NCI-H82 treated with DMSO at 0.1 percent for 48 hours (cell line): ENCODE results near the gene TMEM87B.

Source experiments
- DNase-seq: peaks from one replicate; lab custom pipeline; 2025; ENCODE audit not compliant: unreplicated experiment; lab: John Stamatoyannopoulos, UW

Gene TMEM87B

DNA sequence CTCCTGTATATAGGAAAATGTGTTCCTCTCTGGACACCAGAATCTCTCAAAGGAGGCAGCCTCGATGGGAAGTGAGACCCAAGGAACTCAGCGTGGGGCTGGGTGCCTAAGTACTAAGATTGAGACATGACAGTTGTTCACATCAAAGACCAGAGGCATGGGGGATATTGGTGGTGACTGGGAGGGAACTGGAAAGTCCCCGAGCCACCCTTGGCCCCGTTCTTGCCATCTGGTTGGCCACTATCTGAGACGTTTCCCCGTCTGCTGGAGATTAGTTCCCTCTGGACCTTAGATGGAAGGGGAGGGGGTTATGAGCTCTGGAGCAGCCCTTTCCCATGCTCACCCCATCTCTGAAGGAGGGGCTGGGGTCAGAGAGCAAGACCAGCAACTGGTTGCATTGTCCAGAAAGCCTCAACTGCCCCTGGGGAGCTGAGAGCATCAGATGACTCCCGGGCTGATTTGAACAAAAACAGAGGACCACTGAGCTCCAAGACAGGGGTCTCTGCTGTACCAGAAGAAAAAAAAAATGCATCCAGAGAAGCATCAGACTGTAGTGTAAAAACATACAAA is 94.9 kb downstream of the TMEM87B start:
- no peak for DNase-seq

DNA sequence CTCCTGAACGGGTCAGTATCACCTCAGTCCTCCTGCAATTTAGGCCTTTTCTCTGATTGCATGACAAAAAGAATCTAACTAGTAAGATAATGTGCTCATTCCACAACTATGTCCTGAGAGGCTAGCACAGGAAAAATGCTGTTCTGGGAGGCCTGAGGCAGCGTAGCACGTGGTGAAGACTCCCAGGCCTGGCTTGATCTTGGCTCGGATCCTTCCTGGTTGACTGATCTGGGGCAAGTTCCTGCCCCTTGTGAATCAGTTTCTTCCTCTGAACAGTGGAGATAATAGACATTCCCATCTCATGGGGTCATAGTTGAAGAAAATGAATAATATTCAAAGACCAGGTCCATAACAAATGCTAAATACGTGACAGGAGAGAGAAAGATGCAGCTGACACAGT is 95.4 kb downstream of the TMEM87B start:
- no peak for DNase-seq

DNA sequence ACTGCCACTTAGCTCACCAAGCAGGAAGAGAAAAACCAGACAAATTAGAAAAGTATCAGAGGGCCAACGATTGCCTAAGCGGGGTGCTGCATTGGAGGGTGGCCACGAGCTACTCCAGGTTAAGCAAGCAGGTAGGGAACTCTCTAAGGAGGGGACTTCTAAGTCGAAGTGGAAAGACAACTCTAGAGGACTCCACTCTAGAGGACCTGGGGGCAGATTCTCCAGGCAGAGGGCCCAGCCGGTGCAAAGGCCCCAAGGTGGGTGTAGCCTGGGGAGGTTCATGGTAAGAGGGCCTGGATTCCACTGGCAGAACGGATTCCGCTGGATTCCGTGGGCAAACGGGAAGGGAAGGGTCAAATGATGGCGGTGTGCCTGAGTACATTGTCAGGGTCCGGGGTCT is 95.8 kb downstream of the TMEM87B start:
- no peak for DNase-seq

DNA sequence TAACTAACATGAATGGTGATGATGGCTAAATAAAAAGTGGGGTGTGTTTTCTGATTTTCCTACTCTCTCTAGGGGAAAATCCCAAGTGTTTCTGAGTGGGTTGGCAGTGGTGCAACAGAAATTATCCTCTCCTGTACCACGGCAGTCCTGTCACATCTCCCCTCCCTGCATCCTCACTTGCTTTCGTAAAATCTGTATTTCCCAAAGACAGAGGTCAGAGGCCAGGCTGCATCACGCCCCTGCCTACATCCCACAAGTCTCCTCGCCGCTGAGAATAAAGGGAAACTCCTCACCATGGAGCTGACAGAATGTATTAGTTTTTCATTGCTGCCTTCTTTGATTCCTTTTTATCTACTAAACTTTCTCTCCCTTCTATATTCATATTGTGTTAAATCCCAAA is 96.2 kb downstream of the TMEM87B start:
- no peak for DNase-seq

DNA sequence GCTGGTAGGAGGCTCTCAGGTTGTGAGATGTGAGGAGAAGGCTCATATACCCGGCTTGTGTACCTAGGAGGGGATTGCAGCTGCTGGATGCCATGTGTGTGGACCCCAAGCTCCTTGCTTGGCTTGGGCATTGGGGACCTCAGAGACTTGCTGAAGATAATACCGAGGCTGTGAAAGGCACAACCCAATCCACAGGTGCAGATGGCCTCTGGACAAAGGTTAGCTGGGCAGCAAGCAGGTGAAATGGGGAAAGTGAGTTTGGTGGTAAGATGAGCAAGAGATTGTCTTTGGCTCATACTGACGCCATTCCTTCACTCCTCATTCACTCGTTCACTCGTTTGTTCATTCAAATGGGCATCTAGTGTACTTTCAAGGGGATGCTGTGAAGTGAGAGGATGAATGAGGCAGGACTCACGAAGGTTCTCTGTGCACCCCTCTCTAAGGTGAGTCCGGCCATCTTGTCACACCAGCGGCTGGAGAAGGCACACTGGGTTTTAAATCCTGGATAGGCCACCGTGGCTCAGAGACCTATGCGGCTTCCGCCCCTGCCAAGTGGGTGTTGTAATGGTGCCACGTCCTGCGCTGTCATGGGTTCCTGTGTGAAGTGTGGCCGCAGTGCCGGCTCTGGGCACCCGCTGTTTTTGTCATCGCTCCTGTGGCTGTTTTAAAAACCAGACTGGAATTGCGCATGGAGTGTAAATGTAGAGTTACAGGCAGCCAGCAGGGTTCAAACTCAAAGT is 96.8 kb downstream of the TMEM87B start:
- no peak for DNase-seq

DNA sequence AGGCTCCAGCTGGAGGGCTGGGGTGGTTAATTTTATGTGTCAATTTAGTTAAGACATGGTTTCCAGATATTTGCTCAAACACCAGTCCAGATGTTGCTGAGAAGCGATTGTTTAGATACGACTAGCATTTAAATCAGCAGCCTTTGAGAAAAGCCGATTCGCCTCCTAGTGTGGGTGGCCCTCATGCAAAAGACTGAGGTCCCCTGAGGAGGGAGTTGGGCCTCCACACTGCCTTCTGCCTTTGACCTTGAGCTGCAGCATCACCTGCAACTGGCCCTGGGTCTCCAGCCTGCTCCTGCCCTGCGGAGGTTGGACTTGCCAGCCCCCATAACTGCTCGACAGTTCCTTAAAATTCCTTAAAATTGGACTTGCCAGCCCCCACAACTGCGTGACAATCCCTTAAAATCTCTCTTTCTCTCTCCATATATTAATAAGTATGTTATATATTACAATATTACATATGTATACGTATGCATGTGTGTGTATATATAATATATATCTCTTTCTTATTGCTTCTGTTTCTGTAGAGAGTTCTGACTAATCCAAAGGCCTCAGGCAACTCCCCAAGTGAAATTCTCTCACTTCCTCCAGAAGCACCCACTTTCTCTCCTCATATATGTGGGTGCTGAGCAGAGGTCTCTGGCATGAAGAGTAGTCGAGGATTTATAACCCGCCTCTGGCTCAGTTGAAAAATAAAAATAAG is 97.6 kb downstream of the TMEM87B start:
- no peak for DNase-seq

DNA sequence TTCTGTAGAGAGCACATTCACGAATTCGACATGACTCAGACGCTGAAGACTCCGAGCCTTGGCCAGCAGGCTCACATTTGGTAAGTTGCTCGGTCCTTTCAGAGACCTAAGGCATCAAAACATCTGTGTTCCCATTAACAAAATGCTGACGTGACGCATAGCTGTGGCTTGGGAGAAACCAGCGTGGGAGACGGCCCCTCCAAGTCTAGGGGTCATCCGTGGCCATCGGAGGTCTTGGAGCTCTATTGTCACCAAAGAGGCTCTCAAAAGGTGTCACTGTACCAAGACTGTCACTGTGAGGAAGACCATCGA is 98.1 kb downstream of the TMEM87B start:
- DNase-seq = no peak

DNA sequence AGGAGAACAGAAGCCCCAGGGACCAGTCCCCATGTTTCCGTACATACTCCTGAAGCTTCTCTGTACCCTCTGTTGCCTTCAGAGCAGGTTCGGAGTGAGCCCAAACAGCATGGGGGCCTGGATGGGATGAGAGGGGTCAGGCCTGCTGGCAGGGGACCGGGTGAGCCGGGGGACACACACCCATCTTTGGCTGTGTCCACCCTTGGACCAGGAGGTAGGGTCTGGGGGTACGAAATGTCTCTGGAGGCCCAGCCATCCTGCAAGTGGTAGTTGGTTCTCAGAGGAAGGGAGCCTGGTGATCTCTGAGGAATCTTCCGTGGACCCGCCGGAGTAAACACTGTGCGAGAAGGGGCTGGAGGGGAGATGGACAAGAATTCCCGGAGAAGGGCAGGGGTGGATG is 98.4 kb downstream of the TMEM87B start:
- DNase-seq = no peak

DNA sequence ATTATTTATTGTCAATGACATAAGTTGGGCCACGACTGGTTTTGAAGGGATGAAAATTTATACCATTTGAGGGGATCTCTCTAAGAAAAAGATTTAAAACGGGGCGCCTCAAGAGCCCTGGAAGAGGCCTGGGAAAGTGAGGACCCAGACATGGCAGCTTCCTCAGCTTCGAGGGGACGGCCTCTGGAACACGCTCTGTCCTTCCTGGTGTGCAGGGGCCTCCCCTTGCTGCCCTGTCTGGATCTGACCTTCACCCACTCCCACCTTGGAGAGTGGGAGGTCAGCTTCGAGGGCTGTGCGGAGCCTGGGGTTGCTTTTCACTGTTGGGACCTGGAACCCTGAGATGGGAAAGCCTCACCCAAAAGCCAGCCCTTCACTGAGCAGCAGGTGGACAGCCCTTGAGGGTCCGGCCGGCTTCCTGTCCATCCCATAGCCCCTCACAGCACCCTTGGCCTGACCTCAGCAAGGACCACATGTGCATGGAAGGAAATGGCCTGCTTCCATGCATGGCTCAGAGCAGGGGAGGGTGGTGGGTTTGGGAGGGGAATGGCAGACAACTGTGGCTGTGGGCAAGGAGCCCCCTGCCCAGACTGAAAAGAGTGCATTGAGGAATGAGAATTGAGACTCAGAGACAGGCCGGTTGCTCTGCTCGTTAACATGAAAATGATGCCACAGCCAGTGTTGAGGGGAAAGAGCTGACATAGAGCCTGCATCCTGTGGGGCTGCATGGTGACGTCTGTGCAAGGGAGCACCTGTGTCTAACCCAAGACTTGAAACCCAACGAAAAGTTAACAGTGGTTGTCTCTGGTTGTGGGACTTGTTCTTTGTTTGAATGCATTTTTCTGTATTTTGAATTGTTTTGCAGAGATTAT is 99.4 kb downstream of the TMEM87B start:
- no peak for DNase-seq

DNA sequence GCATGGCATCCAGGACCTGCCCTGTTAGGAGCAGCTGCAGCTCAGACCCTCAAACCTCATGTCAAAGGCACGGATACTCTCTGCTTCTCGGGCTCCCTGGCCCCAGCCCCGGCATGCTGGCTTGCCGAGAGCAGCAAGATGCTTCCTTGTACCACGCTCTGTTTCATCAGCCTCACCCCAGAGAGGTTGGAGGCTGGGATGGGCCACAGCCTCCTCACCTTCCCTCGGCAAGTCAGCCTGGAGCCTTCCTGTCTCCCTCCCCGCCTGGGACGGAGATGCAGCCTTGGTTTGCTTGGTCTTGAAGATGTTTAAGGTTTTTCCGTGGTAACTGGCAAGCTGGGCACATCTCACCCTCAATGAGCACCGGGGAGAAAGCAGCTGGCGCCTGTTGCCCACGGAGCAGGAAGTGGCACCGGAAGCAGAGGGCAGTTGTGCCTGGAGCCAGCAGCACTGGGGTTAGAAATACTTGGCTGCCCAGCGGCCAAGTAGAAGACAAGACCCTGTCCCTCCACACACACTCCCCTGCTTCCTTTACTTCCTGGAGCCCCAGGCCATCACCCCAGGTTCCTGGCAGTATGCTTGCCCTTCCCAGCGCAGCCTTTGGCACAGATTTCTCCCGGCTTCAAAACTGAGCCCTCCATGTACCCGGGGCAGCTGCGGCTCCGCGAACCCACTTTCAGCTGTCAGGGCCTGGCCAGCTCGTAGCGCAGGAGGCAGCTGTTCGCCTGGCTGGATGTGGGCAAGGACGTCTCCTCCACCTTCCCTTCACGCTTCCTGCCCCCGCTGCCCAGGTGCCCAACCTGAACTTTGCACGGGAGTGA is 100.5 kb downstream of the TMEM87B start:
- no peak for DNase-seq

DNA sequence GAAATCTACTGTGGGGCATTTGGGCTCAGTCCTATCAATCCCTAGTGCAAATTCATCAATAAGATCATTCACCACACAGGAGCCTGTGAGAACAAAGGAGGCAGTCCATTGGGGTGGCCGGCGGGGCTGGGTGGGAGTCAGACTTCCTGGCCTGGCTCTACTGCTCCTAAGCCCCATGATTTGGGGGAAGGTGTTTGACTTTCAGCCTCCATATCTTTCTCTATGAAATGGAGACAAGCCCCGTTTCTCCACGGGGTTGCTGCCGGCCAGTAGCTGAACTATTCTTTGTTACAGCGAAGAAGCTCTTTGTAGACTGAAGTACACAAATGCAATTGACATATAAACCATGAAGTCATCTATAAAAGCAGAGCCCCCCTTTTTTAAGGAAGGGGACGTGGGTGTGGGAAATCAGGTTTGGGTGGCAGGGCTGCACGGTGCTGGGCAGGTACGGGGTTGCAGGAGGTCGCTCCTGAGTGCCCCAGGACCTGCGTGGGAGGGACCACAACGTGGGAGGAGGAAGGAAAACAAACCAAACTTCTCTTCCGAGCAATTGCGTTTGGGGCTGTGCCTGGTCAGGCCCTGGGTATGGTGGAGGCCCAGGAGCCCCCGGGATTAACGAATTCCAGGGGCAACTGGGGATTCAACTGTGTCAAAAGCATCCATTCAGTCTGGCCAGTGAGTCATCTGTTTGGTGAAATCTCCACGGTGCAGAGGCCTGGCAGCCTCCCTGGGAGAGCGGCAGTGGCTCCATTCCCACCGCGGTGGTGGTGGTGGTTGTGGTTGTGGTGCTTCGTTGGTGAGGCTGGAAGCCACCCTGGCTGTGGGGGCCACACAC is 101.3 kb downstream of the TMEM87B start:
- DNase-seq = no peak

DNA sequence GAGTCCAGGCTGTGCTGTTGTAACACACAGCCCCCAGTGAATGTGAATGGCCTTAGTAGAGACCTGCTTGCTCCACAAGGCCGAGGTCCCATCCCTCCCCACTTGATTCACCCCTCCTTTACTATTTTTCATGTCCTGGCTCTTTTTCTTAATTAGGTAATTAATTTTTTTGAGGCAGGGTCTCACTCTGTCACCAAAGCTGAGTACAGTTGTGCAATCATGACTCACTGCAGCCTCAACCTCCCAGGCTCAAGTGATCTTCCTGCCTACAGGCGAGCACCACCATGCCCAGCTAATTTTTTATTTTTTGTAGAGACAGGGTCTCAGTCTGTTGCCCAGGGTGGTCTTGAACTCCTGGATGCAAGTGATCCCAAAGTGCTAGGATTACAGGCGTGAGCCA is 102.4 kb downstream of the TMEM87B start:
- no peak for DNase-seq

DNA sequence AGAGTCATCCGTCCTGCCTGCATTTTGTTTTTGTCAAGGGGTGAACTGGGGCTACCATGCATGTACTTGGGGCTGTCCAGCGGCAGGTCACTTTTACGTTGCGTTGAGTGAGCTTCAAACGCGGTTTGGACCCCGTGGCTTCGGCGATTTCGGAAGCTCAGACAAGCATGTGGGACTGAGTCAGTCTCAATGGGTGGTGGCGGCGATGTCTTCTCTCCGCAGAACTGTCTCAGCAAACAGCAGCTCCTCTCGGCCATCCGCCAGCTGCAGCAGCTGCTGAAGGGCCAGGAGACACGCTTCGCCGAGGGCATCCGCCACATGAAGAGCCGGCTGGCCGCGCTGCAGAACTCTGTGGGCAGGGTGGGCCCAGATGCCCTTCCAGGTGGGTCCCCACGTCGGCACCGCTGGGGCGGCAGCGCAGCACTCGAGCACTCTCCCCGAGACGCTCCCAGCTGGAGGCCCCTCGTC is 104.4 kb downstream of the TMEM87B start:
- no peak for DNase-seq

DNA sequence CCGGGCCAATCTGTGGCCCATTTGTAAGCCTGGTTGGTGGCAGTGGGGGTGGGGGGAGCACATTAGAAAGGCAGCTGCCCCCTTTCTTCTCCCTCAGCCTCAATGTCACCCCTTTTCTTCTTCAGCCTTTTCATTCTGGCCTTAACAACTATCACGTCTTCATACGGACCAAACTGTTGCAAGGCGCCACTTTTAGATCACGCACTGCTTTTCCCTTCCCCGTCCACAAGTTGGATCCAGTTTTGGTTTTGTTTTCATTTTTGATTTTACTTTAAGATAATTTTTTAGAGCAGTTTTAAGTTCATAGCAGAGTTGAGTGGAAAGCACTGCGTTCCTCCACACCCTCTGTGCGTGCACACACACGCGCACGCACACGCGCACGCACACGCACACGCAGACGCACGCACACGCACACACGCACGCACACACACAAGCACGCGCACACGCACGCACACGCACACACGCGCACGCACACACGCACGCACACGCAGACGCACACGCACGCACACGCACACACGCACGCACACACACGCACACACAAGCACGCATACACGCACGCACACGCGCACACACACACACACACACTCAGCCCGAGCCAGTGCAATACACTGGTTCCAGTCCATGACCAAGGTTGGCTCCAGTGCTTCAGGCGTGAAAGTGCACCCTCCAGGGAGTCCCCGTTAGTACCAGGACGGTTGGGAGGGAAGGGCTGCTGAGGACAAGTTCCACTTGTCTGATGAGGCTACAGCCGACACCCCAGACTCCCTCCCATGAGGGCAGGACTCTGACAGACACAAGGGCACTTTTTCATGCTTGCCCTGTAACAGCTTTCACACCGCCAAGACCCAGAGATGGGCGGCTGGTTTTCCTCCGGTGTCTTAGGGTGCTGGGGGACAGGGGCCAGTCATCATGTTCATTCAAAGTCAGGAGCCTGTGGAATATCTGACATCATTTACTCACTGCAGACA is 105.5 kb downstream of the TMEM87B start:
- no peak for DNase-seq

DNA sequence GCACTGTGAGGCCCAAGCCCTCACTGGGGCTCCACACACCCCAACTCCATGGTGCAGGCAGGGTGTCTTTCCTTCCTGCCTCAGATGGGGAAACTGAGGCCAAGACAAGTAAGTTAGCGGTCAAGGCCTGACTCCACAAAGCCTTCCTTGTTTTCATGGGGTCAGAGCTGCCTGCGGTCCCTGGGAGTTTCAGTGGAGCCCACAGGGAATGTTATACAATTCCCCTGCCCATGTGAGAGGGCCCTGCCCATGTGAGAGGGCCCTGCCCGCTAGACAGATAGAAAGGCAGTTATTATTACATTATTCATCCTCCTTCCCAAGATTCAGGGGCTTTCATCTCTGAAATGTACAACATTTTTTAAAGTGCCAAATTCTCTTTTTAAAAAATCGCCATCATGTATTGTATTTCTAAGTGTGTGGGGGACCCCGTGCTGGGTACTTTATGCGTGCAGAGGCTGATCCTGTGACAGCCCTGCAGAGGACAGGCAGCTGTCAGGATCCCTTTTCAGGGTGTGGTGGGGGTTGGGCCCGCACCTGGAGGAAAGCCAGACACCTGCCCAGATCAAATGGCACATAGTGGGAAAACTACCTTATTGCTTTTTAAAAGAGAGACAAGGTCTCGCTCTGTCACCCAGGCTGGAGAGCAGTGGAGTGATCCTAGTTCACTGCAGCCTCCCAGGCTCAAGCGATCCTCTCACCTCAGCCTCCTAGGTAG is 106.5 kb downstream of the TMEM87B start:
- no peak for DNase-seq

DNA sequence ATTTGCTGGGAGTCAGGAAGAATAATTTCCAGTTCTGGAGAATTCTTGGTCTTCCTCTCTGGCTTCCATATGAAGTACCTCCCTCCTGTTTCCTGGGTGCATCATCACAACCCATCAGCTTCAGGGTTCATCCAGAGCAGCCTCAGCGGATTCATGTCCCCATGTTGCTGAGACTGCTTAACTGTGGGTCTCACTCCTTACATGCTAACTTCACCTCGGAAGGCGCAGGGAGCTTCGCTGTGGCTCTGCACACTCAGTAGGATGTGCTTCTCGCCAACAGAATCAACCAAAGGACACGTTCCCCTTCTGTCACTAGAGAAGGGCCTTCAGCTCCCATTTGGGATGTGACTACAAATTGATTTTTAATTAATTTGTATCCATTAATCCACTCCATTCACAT is 107.3 kb downstream of the TMEM87B start:
- DNase-seq = no peak

DNA sequence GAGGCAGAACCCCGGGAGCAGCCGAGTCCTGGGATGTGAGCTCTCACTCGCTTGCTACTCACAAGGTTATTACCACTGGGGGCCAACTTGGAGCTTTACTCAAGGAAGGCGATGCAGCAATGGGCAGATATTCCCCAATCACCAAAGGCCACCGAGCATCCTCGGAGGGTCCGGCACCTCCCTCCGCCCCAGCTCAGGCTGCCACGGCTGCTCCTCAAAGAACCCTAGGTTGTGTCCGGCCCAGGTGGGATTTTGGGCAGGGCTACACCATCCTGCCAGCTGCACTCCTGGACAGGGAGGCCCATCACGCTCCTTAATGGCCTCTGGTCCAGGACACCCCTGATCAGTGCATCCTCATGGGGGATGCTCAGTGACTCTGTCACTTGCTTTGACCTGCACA is 107.9 kb downstream of the TMEM87B start:
- no peak for DNase-seq

DNA sequence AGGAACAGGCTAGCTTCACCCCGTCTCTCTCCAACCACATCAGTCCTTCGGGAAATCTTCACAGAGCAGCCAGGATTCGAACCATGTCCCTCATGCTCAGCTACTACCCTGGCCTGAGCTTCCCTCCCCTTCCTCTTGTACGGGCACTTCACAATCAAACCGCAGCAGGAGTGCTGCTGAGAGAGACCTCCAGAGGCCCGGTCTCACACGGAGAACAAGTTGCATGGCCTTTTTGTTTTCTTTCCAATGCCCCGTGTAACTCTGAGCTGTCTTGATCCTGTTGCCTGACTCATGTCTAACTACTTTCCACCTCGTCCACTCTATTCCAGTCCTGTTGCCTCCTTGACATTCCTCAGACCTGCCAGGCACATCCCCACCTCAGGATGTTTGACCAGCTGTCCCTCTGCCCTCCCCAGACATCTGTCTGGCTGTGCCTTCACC is 108.5 kb downstream of the TMEM87B start:
- DNase-seq = no peak
